ENCODE results near the gene PAK5. TPM values are rescaled to one million over a fixed set of nuclear protein-coding genes. Genes with fewer than 3 reads are reported as not detected.

PAK5 gene
- total RNA-seq, 1 donor from 2014 or later, result 0.16 TPM

GRCh38 chr20:9595763-9596162, 243.1 kb downstream of the PAK5 start:
- no peaks in the 10 kb centered on the region for H3K9me3 Mint-ChIP-seq (ENCODE audit: unreplicated experiment)
- DNase-seq (ENCODE audit: low read depth) (no peak), FAIRE-seq (no peak)
- H3K27me3 Mint-ChIP-seq (ENCODE audit: low read depth, unreplicated experiment), result no peaks in the 10 kb centered on the region
- Histone ChIP-seq H2AFZ (ENCODE audit: low read depth, low read length) (no peak overlapping the region), H3K9me3 (ENCODE audit: insufficient read depth, low read depth, low read length) (no peaks in the 10 kb centered on the region), H3K79me2 (ENCODE audit: insufficient read depth, low read length) (no peaks in the 10 kb centered on the region), H3K4me3 (ENCODE audit: insufficient read depth, low read depth, low read length) (no peak overlapping the region), H3K9ac (ENCODE audit: low read length) (no peak overlapping the region), H4K20me1 (ENCODE audit: insufficient read depth, low read length) (no peaks in the 10 kb centered on the region), H3K4me2 (ENCODE audit: low read length) (no peak overlapping the region), H3K27me3 (ENCODE audit: insufficient read depth, low read length) (no peaks in the 10 kb centered on the region), H3K36me3 (ENCODE audit: insufficient read depth, low read length) (no peaks in the 10 kb centered on the region), H3K27ac (ENCODE audit: low read depth, low read length) (no peak overlapping the region), H3K4me1 (ENCODE audit: insufficient read depth, low read length) (no peaks in the 10 kb centered on the region)
- TF ChIP-seq CTCF (IDR thresholded peaks at IDR 0.05; ENCODE audit: insufficient read depth, low read depth, low read length) (no peak), EZH2 (IDR thresholded peaks at IDR 0.05; ENCODE audit: insufficient read depth, low read length) (no peak)
- no peak overlapping the region for H3K27ac Mint-ChIP-seq (ENCODE audit: unreplicated experiment)
- H3K4me1 Mint-ChIP-seq (ENCODE audit: low read depth, unreplicated experiment), result no peaks in the 10 kb centered on the region
- no peak overlapping the region for H3K4me3 Mint-ChIP-seq (ENCODE audit: unreplicated experiment)
- peaks cover 2% of the 10 kb centered on the region for H3K36me3 Mint-ChIP-seq (ENCODE audit: low read depth, unreplicated experiment)

GRCh38 chr20:9594284-9594875, 244.5 kb downstream of the PAK5 start:
- H3K36me3 Mint-ChIP-seq (ENCODE audit: low read depth, unreplicated experiment), result peaks cover under 1% of the 10 kb centered on the region
- Histone ChIP-seq H3K4me3 (ENCODE audit: insufficient read depth, low read depth, low read length) (no peak overlapping the region), H3K4me1 (ENCODE audit: insufficient read depth, low read length) (no peaks in the 10 kb centered on the region), H3K9me3 (ENCODE audit: insufficient read depth, low read depth, low read length) (no peaks in the 10 kb centered on the region), H3K79me2 (ENCODE audit: insufficient read depth, low read length) (no peaks in the 10 kb centered on the region), H3K36me3 (ENCODE audit: insufficient read depth, low read length) (no peaks in the 10 kb centered on the region), H2AFZ (ENCODE audit: low read depth, low read length) (no peak overlapping the region), H3K4me2 (ENCODE audit: low read length) (no peak overlapping the region), H3K27ac (ENCODE audit: low read depth, low read length) (no peak overlapping the region), H3K27me3 (ENCODE audit: insufficient read depth, low read length) (no peaks in the 10 kb centered on the region), H3K9ac (ENCODE audit: low read length) (no peak overlapping the region), H4K20me1 (ENCODE audit: insufficient read depth, low read length) (no peaks in the 10 kb centered on the region)
- no peak overlapping the region for H3K27ac Mint-ChIP-seq (ENCODE audit: unreplicated experiment)
- no peaks in the 10 kb centered on the region for H3K27me3 Mint-ChIP-seq (ENCODE audit: low read depth, unreplicated experiment)
- no peaks in the 10 kb centered on the region for H3K4me1 Mint-ChIP-seq (ENCODE audit: low read depth, unreplicated experiment)
- TF ChIP-seq EZH2 (IDR thresholded peaks at IDR 0.05; ENCODE audit: insufficient read depth, low read length) (no peak), CTCF (IDR thresholded peaks at IDR 0.05; ENCODE audit: insufficient read depth, low read depth, low read length) (no peak)
- H3K9me3 Mint-ChIP-seq (ENCODE audit: unreplicated experiment), result no peaks in the 10 kb centered on the region
- H3K4me3 Mint-ChIP-seq (ENCODE audit: unreplicated experiment), result no peak overlapping the region
- FAIRE-seq, result no peak
- DNase-seq (ENCODE audit: low read depth), result peak; percentile 10

- H3K4me3 Mint-ChIP-seq (ENCODE audit: unreplicated experiment), result no peak overlapping the region
- H2AFZ ChIP-seq (ENCODE audit: low read depth, low read length), result no peak overlapping the region
- H3K36me3 Mint-ChIP-seq (ENCODE audit: low read depth, unreplicated experiment), result no peaks in the 10 kb centered on the region
- no peaks in the 10 kb centered on the region for H3K36me3 ChIP-seq (ENCODE audit: insufficient read depth, low read length)
- no peak overlapping the region for H3K27ac ChIP-seq (ENCODE audit: low read depth, low read length)
- DNase-seq (ENCODE audit: low read depth) (no peak), FAIRE-seq (no peak)
- no peak overlapping the region for H3K27ac Mint-ChIP-seq (ENCODE audit: unreplicated experiment)
- no peak overlapping the region for H3K4me3 ChIP-seq (ENCODE audit: insufficient read depth, low read depth, low read length)
- no peaks in the 10 kb centered on the region for H3K4me1 ChIP-seq (ENCODE audit: insufficient read depth, low read length)
- no peak overlapping the region for H3K4me2 ChIP-seq (ENCODE audit: low read length)
- H3K27me3 ChIP-seq (ENCODE audit: insufficient read depth, low read length), result no peaks in the 10 kb centered on the region
- no peaks in the 10 kb centered on the region for H3K9me3 ChIP-seq (ENCODE audit: insufficient read depth, low read depth, low read length)
- no peaks in the 10 kb centered on the region for H4K20me1 ChIP-seq (ENCODE audit: insufficient read depth, low read length)
- H3K9ac ChIP-seq (ENCODE audit: low read length), result no peak overlapping the region
- H3K79me2 ChIP-seq (ENCODE audit: insufficient read depth, low read length), result no peaks in the 10 kb centered on the region
- H3K4me1 Mint-ChIP-seq (ENCODE audit: low read depth, unreplicated experiment), result no peaks in the 10 kb centered on the region
- no peak for TF ChIP-seq EZH2 (IDR thresholded peaks at IDR 0.05; ENCODE audit: insufficient read depth, low read length)
- no peak for TF ChIP-seq CTCF (IDR thresholded peaks at IDR 0.05; ENCODE audit: insufficient read depth, low read depth, low read length)
- no peaks in the 10 kb centered on the region for H3K9me3 Mint-ChIP-seq (ENCODE audit: unreplicated experiment)
- H3K27me3 Mint-ChIP-seq (ENCODE audit: low read depth, unreplicated experiment), result no peaks in the 10 kb centered on the region
Observed at GRCh38 chr20:9592419-9592818, 246.5 kb downstream of the PAK5 start.
